Right atrium auricular region (tissue), 2 donors: ENCODE results near the gene PRDX2. TPM values are rescaled to one million over a fixed set of nuclear protein-coding genes. Genes with fewer than 3 reads are reported as not detected.

Experiments
- DNase-seq: peaks from one replicate; pipeline ENCODE4 v3.0.0-alpha.2; 2019; ENCODE audit warnings: low spot score
- H3K27ac ChIP-seq, 2 donors: fragments of 200-600 bp; sonication (generic); 1 replicate in 1 of 2; 2 replicates in 1 of 2; pipeline ENCODE4 v1.5.1; 2016 to 2019
- H3K27me3 ChIP-seq, 2 donors: fragments of 200-600 bp; sonication (generic); one replicate each; pipeline versions ENCODE4 v1.5.1 to v1.6.0; 2017 to 2019
- H3K36me3 ChIP-seq: fragments of 200-600 bp; sonication (generic); one replicate; pipeline ENCODE4 v1.5.1; 2016
- H3K4me1 ChIP-seq, 2 donors: fragments of 200-600 bp; sonication (generic); one replicate each; pipeline versions ENCODE4 v1.5.1 to v1.6.0; 2017 to 2019
- H3K4me3 ChIP-seq, 2 donors: fragments of 200-600 bp; sonication (generic); 1 replicate in 1 of 2; 2 replicates in 1 of 2; pipeline ENCODE4 v1.5.1; 2017 to 2019; ENCODE audit warnings: mild to moderate bottlenecking in 1 of 2, moderate library complexity in 1 of 2
- H3K9me3 ChIP-seq, 2 donors: fragments of 200-600 bp; sonication (generic); one replicate each; pipeline ENCODE4 v1.5.1; 2019
- total RNA-seq, 2 donors: library from RNA; depleted of rRNA; stranded (reverse); fragments of >200 nt; gene quantifications; one replicate each; pipeline ENCODE4 v1.1.0, GENCODE V29; 2016
- TF ChIP-seq, protein P1 (sequence below), 2 donors: fragments of 200-600 bp; sonication (generic); IDR thresholded peaks; one replicate each; pipeline ENCODE4 v1.5.1; 2019; ENCODE audit warnings: antibody characterized with exemption in 2 of 2

PRDX2 gene
- total RNA-seq, 2 donors from 2014 or later: 702 to 859 TPM

DNA sequence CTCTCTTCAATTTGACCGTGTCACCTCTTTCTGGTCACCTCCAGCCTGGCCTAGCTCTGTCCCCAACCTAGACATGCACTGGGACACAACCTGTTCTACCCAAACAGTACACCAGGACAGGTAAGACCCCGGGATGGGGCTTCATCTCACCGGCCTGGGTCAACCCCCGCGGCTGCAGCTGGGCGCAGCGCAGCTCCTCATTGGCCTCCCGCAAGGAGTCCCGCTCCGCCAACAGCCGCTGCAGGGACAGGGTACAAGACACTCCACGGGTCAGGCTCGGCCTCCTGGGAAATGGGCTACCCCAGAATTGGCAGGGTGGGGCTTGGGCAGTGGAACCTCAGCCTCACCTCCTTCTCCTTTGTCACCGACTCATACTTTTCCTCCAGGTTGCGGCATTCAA is 33.9 kb downstream of the PRDX2 start:
- H3K4me1 ChIP-seq: peaks cover 0 to 14% of the 10 kb centered on the region in 2 donors
- TF ChIP-seq, protein P1, sequence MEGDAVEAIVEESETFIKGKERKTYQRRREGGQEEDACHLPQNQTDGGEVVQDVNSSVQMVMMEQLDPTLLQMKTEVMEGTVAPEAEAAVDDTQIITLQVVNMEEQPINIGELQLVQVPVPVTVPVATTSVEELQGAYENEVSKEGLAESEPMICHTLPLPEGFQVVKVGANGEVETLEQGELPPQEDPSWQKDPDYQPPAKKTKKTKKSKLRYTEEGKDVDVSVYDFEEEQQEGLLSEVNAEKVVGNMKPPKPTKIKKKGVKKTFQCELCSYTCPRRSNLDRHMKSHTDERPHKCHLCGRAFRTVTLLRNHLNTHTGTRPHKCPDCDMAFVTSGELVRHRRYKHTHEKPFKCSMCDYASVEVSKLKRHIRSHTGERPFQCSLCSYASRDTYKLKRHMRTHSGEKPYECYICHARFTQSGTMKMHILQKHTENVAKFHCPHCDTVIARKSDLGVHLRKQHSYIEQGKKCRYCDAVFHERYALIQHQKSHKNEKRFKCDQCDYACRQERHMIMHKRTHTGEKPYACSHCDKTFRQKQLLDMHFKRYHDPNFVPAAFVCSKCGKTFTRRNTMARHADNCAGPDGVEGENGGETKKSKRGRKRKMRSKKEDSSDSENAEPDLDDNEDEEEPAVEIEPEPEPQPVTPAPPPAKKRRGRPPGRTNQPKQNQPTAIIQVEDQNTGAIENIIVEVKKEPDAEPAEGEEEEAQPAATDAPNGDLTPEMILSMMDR (IDR thresholded peaks at IDR 0.05): no peak
- H3K27ac ChIP-seq: no peak overlapping the region
- H3K9me3 ChIP-seq: no peaks in the 10 kb centered on the region
- no peaks in the 10 kb centered on the region for H3K27me3 ChIP-seq
- no peak overlapping the region for H3K4me3 ChIP-seq
- no peak for DNase-seq
- peaks cover 13% of the 10 kb centered on the region for H3K36me3 ChIP-seq

DNA sequence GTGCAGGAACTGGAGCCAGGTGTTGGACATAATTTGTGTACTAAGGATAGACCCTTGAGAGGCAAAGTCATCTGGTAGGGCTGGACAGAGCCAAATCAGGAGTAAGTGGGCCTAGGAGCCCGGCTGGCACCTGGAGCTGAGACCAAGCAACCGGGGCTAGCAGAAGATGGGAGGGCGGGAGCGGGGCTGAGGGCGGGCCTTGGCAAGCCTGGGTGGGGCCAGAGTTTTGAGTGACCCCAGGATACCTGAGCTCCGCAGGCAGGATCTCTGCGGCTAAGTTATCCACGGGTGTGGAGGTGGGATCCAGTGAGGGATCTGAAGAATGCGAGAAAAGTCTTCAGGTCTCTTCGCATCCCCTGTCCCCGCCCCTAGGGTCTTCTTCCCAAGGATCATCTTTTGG is 34.5 kb downstream of the PRDX2 start:
- Histone ChIP-seq H3K27me3 (no peaks in the 10 kb centered on the region), H3K36me3 (peaks cover 13% of the 10 kb centered on the region), H3K9me3 (no peaks in the 10 kb centered on the region), H3K4me3 (no peak overlapping the region), H3K4me1 (peaks cover 0 to 9% of the 10 kb centered on the region in 2 donors), H3K27ac (no peak overlapping the region)
- DNase-seq: no peak
- TF ChIP-seq, protein P1 (IDR thresholded peaks at IDR 0.05): no peak

DNA sequence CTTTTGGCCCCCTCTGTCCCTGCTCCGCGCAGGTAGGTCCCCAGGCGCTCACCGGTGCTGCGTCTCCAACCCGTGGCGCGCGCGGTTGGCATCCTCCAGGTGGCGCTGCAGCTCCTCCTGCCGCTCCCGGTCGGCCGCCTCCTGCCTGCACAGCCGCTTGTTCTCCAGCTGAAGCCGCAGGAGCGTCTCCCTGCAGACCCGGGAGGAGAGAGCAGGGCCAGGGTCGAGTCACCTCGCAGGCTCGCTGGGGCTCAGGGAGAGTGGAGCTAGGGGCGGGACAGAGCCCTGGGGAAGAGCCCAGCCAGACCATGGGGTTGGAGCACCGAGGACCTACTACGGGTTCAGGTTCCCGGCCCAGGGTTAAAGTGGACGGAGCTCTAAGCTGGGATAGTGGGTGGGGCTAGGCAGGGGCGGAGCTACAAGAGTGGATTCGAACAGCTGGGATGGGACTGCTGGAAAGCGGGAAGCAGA is 35.5 kb downstream of the PRDX2 start:
- peaks cover 13% of the 10 kb centered on the region for H3K36me3 ChIP-seq
- H3K4me3 ChIP-seq: peak overlapping the region; percentile 25 to 53
- peak overlapping the region; percentile 61 to 71 for H3K27ac ChIP-seq
- H3K4me1 ChIP-seq: peaks cover 0 to 5% of the 10 kb centered on the region in 2 donors
- DNase-seq: peak; percentile 86
- TF ChIP-seq, protein P1 (IDR thresholded peaks at IDR 0.05): peak; percentile 92 to 99
- no peaks in the 10 kb centered on the region for H3K9me3 ChIP-seq
- H3K27me3 ChIP-seq: no peaks in the 10 kb centered on the region

DNA sequence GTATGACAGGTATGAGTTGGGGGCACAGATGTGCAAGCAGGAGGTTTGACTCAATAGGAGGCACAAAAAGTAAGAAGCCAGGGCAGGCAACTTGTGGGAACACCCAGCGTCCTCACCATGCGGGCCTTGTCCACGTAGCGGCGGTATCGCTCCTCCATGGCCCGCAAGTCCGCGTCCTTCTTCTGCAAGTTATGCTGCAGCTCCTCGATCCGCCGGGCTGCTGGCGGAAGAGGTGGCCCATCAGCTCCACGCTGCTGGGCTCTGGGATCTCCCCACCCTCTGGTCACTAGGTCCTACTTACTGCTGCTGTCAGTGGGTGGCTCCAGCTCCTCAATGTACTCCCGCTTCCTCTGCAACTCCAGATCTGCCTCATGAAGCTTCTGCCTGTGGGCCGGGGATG is 36.9 kb downstream of the PRDX2 start:
- no peaks in the 10 kb centered on the region for H3K9me3 ChIP-seq
- H3K4me1 ChIP-seq: peaks cover 0 to 5% of the 10 kb centered on the region in 2 donors
- no peak for DNase-seq
- H3K36me3 ChIP-seq: peaks cover 13% of the 10 kb centered on the region
- TF ChIP-seq, protein P1 (IDR thresholded peaks at IDR 0.05): no peak
- no peak overlapping the region for H3K4me3 ChIP-seq
- H3K27me3 ChIP-seq: no peaks in the 10 kb centered on the region
- no peak overlapping the region for H3K27ac ChIP-seq

- TF ChIP-seq, protein P1 (IDR thresholded peaks at IDR 0.05): no peak
- Histone ChIP-seq H3K27me3 (no peaks in the 10 kb centered on the region), H3K4me3 (no peak overlapping the region), H3K9me3 (no peaks in the 10 kb centered on the region), H3K36me3 (peaks cover 13% of the 10 kb centered on the region), H3K27ac (no peak overlapping the region), H3K4me1 (peaks cover 0 to 5% of the 10 kb centered on the region in 2 donors)
- DNase-seq: no peak
Measured at GRCh38 chr19:12763100-12763499, 38.5 kb downstream of the PRDX2 start.

DNA sequence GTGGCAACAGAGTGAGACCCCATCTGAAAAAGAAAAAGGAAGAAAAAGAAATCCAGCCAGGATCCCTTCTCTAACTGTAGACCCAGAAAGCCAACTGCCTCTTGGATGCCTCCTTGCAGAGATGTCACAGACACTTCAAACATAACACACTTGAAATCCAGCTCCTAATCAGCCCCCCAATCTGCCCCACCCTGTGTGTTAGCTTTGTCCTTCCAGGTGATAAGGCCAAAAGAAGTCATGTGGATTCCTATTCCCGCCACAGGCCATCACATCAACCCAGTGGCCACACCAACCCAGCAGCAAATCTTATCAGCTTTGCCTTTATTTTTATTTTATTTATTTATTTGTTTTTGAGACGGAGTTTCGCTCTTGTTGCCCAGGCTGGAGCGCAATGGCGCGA is 41.9 kb downstream of the PRDX2 start:
- no peak for DNase-seq
- H3K4me1 ChIP-seq: peaks cover 0 to 10% of the 10 kb centered on the region in 2 donors
- H3K9me3 ChIP-seq: no peaks in the 10 kb centered on the region
- peaks cover 11% of the 10 kb centered on the region for H3K36me3 ChIP-seq
- TF ChIP-seq, protein P1 (IDR thresholded peaks at IDR 0.05): no peak
- H3K4me3 ChIP-seq: no peak overlapping the region
- no peaks in the 10 kb centered on the region for H3K27me3 ChIP-seq
- H3K27ac ChIP-seq: no peak overlapping the region
